ENCODE results near the gene CMTM3.
"Not testable (repeated sequence)": the region's sequence is repeated elsewhere in the genome, so short reads cannot be mapped to it uniquely, and the experiment has no call there.

The CMTM3 gene

DNA sequence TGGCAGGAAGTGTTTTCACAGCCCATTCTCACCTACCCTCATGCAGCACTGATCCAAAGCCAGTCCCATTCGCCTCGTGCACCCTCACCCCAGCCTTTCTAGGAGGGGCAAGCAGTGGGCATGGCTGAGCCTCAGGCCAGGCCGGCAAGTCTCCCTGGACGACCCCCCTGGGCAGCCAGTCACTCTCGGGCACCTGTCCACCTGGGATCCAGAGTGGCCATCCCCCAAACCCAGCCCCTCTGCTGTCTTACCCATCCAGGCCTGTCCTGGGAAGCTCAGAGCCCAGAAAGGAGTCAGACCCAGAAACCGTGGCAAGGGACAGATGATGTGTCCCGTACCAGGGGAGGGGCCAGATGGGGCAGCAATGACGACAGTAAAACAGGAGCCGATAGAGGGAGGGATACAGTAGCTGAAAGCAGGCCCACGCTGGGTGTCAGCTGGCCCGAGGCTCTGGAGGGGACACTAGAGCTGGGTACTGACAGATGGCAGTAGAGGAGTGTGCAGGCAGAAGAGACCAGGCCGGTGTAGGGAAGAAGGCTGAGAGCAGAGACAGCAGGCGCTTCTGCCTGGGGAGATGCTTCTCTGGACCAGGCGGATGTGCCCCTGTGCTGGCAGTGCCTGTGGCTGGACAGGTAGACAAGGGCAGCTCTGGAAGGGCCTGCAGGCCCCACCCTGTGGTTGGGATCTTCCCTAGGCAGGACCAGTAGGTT lies 5.8 kb downstream of the CMTM3 start:
- no peak for DNase-seq (ENCODE audit: low read depth)

DNA sequence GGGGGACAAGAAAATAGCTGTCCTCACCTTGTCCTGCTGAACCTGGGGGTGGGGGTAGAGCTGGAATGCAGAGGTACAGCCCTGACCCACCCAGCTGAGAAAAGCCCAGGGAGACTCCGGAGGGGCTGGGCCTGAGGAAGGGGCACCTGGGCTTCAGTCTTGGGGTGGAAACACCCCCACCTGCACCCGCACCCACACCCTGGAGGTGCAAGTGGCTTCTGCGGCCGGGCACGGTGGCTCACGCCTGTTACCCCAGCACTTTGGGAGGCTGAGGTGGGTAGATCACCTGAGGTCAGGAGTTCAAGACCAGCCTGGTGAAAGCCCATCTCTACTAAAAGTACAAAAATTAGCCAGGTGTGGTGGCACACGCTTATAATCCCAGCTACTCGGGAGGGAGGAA lies 7.4 kb downstream of the CMTM3 start:
- DNase-seq (ENCODE audit: low read depth) = not testable (repeated sequence)

DNA sequence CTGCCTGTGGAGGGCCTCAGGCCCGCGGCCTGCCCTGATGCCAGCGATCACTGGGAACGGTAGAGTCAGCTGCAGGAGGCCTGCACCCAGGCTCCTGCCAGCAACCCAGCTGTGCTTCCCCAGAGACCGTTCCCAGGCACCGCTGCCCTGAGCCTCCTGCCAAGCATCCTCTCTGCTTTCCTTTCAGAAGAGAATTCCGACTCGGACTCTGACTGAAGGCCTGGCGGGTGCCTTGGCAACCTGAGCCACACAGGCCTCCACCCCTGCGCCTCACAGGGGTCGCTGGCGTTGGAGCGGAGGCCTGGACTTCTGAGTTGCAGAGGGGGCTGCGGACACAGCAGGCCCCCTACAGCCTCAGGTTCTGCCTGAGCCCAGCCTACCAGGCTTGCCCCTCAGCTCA lies 7.9 kb downstream of the CMTM3 start:
- no peak for DNase-seq (ENCODE audit: low read depth)

DNA sequence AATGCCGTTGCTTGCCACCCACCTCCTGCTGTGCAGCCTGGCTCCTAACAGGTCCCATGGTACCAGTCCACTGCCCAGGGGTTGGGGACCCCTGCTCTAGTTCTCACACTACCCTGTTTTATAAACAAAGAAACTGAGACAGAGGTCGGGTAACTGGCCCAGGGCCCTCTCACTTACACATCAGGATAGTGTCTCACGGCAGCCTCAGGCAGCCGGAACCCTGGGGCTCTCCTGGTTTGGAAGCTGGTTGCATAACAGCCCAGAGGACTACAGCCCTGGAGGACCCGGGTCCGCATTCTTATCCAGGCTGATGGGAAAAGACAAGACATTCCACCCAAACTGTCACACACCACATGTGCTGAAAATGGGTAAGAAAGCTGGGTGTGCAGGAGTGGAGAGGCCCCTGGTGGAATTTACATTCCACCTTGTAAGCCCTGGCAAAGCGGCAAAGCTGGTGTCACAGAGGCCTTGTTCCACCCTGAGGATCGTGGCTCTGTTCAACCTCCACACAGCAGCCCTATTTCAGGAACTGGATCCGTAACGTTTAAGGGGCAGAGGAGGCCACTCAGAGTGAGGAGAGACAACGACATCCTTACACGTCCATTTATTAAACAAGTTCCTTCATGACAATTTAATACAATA lies 9.8 kb downstream of the CMTM3 start:
- DNase-seq (ENCODE audit: low read depth) = no peak

DNA sequence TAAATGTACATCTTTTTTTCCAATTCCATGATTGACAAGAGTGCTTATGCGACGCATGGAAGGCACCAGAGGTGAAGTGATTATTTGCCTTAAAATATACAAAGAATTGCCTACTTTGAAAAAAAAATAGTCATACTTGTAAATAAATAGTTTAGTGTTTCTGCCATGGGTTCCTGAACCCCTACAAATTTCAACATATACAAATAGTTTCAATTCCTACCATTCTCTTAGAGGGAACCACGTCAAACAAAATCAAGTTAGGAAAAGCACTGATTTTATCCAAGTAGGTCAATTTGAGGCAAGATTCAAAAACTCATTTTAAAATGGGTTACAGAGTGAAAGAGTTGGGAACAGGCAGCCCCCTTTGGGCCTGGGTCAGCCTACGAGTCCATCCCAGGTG lies 11.7 kb downstream of the CMTM3 start:
- DNase-seq (ENCODE audit: low read depth) = no peak

DNA sequence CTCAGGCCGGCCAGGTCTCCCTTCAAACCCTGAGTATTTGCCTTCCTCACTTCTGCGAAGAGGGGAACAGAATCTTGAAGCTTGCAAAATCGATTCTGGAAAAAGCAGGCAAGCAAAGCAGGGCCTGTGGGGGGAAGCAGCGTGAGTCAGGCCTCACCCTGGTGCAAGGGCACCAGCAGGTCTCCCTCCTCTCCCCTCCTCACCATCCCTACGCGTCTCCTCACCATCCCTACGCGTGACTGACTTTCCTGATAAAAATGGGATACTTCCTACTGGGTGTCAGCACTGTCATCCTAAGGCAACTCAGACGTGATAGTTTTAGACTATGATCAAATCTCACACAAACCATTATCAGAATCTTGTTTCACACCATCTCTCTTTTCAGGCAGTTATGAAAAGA lies 12.1 kb downstream of the CMTM3 start:
- no peak for DNase-seq (ENCODE audit: low read depth)

DNA sequence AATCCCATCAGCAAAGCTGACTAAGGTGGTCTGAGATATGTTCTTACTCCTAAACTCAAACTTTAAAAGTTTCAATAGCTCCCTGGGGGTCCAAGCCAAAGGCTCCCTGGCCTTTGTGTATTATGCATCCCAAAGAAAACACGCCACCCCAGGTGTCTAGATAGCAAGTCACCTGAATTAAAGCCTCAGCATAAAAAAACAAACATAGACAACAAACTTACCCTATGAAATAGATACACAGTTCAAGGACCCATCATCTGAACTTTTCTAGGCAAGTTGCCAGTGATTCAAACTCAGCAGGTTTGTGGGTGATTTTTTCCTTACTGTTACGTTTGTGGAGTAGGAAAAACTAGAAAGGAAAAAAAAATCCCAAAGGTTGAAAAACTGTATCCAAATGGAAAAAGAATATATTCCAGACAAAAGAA lies 12.5 kb downstream of the CMTM3 start:
- no peak for DNase-seq (ENCODE audit: low read depth)

DNA sequence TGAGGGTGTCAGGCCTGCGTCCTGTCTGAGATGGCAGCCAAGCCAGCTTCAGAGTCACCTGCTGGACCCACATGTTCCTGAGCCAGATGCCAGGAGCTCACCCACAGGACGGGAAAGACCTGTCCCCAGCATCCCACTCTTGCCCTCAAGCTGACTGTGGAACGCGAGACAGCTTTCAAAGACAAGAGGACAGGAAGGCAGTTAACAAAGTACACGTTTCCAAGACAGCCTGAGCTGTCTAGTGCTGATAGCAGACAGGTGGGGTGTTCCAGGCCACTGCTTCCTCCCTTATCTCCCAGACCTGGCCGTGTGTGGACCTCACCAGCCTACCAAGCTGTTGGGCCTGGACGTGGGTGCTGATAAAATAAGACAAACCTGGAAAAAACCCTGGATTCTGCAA lies 13.2 kb downstream of the CMTM3 start:
- DNase-seq (ENCODE audit: low read depth) = no peak

DNA sequence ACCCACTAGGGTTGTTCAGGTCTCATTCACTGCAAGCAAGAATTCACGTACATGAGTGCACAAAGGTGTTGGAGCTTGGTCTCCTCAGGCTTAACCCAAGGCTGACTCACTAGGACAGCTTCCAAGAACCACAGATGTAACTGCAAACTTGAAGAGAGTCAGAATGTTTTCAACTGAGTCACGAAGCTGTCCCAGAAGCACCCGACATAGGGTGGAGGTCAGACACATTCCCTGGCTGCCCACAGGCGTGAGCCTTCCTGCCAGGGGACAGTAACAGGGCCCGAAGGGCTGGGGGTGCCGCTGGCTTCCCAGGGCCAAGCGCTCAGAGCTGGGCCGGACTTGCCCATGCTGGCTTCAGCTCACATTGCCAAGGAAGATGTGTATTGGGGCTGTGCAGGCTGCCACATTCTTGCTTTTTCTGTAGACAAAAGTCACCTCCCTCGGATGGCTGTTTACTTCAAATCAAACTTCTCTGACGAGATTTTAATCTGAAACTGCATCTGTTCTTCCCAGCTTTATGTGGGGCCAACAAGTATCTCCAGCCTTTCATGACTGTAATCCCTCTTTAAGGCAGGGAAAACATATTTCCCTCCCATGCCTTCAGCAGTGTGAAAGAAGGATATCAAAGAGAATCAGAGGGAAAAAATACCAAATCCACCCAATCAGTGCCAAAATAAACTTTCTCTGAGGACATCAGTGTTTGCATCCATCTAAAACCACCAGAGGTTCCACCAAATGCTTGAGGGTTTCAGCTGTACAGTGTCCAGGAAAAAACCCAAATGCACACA lies 14.3 kb downstream of the CMTM3 start:
- no peak for DNase-seq (ENCODE audit: low read depth)

DNA sequence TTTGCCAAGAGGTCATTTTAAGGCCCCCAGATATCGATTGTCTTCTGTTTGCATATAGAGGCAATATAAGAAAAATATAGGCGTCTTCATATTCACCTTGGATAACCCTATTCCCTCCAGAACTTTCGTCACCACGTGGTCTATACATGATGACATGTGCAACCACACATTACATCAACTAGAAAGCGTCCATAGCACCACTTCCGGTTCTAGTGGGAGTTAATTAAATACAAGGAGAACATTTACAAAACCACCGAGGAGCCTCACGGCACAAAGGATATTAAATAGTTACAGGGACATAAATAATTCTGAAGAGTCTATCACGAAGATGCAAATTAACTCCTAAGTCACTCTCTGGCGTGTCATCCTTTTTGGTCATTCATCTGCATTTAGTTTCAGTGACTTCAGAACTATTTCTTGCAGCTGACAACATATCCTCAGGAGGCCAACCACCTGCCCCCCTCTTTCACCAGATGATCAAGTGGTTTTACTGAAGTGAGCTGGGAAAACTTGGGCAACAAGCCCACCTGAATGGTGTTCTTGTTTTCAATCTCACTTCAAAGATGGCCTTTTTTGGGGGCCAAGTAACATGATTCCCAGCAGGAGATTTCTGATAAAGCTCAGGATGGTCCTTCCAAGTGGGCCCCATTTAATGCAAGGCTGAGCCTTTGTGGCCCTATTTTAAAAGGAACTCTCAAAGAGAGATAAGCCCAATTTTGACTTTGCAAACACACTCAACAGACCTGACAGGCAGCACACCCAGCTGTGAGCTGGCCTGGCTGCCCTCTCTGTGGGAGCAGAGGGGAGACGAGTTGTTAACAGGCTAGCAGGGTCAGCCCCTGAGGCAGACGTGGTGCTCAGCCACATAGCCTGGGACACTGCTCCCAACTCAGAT lies 15.3 kb downstream of the CMTM3 start:
- no peak for DNase-seq (ENCODE audit: low read depth)

DNA sequence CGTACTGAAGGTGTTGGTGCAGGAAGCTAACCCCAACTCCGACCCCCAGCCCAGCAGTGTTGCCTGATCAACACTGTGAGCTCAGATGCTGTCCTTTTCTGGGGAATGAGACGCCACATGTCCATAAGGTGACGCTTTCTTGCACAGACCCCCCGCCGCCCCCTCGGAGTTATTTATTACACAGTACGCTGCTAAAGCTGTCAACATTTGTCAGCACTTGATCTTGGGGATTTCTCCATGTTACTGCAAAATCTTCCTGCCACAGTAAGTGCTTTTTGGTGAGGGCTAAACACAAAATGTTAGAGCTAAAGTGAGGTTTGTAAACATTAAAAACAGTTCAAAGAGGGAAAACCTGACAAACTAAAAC lies 15.9 kb downstream of the CMTM3 start:
- no peak for DNase-seq (ENCODE audit: low read depth)

DNA sequence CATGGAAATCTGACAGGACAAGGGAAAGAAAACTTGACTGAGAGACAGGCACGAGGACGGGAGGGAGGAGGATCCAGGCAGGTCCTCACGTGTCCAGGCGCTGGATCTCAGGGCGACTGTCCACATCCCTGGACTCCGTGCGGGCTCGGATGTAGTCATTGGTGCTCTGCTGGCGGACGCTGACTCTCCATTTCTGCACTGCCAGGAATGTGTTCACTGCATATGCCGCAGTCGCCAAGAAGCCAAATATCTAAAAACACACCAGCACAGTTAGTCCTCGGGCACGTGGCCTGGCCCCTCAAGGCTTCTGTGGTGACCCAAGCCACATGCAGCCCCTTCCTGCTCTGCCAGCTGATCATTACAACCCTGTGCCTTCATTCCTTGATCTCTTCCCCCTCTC lies 17.5 kb downstream of the CMTM3 start:
- DNase-seq (ENCODE audit: low read depth) = no peak

DNA sequence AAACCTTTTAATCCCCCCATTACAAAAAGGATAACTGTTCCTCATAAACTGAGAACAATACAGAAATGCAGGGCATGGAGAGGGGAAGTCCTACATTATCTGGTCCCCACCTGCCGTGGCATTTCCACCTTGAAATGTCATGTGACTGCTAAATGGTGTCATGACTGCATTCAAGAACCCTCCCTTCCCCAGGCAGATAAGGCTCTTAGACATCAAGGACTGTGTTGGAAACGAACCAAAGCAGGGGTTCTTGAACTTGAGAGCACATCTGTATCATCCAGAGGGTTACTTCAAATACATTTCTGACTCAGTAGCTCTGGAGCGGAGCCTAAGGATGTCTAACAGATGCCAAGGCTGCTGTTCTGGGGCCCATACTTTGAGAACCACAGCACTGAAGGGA lies 18.4 kb downstream of the CMTM3 start:
- no peak for DNase-seq (ENCODE audit: low read depth)

DNA sequence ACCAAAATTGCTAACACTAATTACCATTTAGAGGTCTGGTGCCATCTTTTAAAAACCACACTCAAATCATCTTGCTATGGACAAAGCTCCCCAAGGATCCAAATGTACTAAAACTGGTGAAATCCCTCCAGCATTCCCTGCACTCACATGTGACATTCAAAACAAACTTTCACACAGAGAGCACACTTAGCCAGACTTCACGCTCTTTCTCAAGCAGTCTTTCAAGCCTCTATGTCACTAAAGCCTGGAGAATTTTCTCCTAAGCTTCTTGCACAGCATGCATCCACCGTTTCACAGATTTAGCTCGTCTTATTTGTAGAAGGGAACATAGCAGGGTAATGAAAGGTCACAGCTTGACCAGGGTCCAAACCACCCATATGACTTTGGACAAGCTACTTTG lies 19.3 kb downstream of the CMTM3 start:
- DNase-seq (ENCODE audit: low read depth) = no peak

DNA sequence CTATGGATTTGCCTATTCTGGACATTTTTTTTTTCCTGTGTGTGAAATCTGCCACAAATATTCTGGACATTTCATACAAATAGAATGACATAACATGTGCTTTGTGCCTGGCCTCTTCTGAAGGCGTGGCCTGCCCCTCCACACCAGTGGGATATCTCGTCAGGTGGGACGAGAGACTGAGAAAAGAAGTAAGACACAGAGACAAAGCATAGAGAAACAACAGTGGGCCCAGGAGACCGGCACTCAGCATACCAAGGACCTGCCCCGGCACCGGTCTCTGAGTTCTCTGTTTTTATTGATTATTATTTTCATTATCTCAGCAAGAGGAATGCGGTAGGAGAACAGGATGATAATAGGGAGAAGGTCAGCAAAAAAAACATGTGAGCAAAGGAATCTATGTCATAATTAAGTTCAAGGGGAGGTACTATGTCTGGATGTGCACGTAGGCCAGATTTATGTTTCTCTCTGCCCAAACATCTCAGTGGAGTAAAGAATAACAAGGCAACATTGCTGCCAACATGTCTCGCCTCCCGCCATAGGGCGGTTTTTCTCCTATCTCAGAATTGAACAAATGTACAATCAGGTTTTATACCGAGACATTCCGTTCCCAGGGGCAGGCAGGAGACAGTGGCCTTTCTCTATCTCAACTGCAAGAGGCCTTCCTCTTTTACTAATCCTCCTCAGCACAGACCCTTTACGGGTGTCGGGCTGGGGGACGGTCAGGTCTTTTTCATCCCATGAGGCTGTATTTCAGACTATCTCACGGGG lies 23.3 kb downstream of the CMTM3 start:
- not testable (repeated sequence) for DNase-seq (ENCODE audit: low read depth)

DNA sequence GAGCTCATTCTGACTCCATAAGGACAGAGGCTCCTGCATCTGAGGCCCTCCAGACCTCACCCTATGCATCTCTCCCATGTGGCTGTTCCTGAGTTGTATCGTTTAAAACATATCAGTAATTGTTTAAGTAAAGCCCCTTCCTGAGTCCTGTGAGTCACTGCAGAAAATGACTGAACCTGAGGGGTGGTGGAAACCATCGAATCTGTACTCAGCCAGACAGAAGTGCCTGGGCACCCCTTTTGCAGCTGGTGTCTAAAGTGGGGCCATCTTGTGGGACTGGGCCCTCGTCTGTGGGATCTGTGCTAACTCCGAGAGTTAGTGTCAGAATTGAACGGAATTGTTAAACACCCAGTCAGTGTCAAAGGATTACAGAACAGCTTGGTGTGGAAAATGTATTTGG lies 25.4 kb downstream of the CMTM3 start:
- no peak for DNase-seq (ENCODE audit: low read depth)

DNA sequence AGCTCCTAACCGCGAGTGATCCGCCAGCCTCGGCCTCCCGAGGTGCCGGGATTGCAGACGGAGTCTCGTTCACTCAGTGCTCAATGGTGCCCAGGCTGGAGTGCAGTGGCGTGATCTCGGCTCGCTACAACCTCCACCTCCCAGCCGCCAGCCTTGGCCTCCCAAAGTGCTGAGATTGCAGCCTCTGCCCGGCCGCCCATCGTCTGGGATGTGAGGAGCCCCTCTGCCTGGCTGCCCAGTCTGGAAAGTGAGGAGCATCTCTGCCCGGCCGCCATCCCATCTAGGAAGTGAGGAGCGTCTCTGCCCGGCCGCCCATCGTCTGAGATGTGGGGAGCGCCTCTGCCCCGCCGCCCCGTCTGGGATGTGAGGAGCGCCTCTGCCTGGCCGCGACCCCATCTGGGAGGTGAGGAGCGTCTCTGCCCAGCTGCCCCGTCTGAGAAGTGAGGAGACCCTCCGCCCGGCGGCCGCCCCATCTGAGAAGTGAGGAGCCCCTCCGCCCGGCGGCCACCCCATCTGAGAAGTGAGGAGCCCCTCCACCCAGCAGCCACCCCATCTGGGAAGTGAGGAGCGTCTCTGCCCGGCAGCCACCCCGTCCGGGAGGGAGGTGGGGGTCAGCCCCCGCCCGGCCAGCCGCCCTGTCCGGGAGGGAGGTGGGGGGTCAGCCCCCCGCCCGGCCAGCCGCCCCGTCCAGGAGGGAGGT lies 26.2 kb downstream of the CMTM3 start:
- DNase-seq (ENCODE audit: low read depth) = not testable (repeated sequence)

DNA sequence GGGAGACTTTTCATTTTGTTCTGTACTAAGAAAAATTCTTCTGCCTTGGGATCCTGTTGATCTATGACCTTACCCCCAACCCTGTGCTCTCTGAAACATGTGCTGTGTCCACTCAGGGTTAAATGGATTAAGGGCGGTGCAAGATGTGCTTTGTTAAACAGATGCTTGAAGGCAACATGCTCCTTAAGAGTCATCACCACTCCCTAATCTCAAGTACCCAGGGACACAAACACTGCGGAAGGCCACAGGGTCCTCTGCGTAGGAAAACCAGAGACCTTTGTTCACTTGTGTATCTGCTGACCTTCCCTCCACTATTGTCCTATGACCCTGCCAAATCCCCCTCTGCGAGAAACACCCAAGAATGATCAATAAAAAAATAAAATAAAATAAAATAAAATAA lies 27.1 kb downstream of the CMTM3 start:
- not testable (repeated sequence) for DNase-seq (ENCODE audit: low read depth)

DNA sequence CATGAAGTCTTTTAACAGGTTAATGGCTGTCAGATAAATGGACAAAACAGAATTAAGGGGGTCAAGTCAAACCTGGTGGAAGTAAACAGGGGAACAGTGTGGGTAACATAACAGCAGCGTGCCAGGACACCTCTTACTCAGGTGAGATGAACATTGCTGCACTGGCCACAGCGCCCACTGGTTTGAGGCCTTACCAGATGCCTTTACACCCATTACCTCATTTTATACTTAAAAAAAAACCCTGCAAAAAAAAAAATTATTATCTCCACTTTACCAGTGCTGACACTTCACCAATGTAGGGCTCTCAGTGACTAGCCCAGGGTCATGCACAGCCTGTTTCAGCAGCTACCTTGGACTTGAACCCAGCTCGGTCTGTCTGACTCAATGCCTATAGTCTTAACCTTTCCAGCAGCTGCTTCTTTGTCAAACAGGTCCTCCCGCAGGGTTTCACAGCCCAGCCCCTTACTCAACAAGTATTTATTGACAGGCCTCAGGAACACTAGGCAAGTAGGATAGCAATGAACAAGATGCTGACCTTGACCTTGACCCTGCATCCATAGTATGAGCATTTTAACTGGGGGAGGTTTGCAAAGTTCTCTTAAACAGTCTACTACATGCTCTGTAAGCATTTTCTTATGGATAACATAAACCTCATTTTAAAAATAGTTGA lies 30.2 kb downstream of the CMTM3 start:
- DNase-seq (ENCODE audit: low read depth) = no peak

DNA sequence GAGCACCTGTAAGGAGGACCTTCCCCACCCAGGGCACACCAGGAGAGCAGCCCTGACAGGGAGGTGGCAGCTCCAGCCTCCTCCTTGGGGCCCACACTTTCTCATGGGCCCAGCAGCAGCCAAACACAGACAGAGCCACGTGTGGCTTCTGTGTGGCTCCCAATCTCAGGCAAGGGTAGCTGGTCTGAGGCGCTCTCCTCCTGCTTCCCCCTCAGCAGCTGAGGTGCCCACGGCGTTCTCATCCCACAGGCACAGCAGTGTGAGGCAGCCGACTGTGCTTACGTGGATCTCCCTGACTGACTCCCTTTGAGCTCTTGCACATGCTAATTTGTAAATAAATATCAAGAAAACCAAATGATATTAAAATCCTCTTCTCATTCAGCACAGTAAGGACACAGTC lies 30.9 kb downstream of the CMTM3 start:
- no peak for DNase-seq (ENCODE audit: low read depth)
